GM19438 (cell line): Measurements from ENCODE around the gene HHIPL1.
A peak's percentile ranks its signal among the peaks of the same experiment; 100 is the strongest.

Experiments
- ATAC-seq: cut with Tn5 transposase; IDR thresholded peaks from one replicate; pipeline ENCODE4 v1.9.1; 2021; ENCODE audit warnings: low read depth; ENCODE audit not compliant: unreplicated experiment

HHIPL1 gene

GRCh38 chr14:99707420-99707819 is 62.5 kb downstream of the HHIPL1 start:
- no peak for ATAC-seq

GRCh38 chr14:99707921-99708320 is 63.0 kb downstream of the HHIPL1 start:
- ATAC-seq, result no peak

- ATAC-seq, result no peak
Observed at GRCh38 chr14:99708449-99708848, 63.5 kb downstream of the HHIPL1 start.

- ATAC-seq, result no peak
Observed at GRCh38 chr14:99713972-99714371, 69.0 kb downstream of the HHIPL1 start.

GRCh38 chr14:99715266-99716000 is 70.5 kb downstream of the HHIPL1 start:
- no peak for ATAC-seq

GRCh38 chr14:99716091-99716849 is 71.3 kb downstream of the HHIPL1 start:
- no peak for ATAC-seq

DNA sequence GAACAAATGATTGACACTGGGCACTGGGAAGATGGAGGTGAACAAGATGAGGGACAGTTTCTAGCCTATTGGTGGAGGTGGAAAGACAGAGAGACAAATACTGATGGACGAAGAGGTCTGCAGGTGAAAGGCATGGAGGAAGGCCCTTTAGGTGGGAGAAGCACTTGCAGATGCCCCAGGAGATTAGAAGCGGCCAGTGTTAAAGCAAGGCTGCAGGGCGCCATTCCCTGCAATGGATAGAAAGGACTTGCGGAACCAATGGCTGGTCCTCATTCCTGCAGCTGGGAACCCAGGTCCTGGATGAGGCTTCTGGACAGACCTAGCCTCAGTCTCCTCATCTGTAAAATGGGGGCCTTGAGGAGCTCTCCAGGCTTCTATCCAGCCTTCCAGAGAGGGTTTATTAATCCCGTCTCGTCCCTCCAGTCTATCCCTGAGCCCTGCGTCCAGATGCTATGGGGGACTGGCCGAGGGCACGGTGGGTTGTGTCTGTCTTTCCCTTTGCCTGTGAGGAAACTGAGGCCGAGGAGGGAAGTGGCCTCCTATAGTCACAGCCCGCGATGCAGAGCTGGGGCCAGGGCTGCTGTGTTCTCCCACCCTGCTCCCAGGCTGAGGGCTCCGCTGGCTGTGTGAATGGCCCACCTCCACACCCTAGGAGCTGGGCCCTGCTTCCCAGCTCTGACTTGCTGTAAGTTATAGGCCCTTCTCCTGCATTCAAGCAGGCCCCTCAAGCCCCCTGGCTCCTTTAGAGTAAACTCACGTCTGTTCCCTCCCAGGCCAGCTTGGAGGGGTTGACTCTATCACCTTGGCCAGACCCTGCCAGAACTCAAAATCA is 72.1 kb downstream of the HHIPL1 start:
- ATAC-seq, result no peak

- ATAC-seq, result no peak
Observed at GRCh38 chr14:99717682-99718013, 72.7 kb downstream of the HHIPL1 start.

GRCh38 chr14:99718031-99718810 is 73.3 kb downstream of the HHIPL1 start:
- peak; percentile 83 for ATAC-seq

GRCh38 chr14:99718811-99719192 is 73.9 kb downstream of the HHIPL1 start:
- ATAC-seq, result peak; percentile 48

DNA sequence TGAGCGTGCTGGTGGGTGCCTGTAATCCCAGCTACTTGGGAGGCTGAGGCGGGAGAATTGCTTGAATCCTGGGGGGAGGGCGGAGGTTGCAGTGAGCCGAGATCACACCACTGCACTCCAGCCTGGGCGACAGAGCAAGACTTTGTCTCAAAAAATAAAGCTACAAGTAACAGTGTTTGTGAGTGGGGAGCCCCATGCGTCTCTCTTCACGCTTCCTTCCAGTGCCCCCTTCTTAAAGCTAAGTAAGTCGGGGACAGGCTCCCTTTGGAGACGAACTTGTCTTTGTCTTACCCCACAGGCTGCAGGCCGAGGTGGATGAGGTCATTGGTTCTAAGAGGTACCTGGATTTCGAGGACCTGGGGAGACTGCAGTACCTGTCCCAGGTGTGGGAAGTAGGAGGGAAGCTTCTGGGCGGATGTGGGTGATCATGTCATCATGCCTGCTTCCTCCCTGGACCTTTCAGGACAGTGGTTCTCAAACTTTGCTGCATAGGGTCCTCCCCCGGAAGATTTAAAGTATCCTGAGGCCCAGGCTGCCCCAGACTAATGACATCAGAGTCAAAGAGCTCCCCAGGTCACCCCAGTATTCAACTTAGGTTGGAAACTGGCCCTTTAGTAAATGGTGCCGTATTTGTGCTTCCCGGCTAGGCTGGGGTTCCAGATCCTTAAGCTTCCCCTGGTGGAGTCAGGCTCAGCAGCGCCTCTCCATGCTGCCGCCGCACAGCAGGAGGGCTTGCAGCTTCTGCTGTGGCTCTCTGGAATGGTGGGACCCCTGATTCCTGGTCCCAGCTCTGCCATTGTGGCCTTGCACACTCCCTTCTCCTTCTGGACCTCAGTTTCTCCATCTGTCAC is 76.2 kb downstream of the HHIPL1 start:
- no peak for ATAC-seq

- no peak for ATAC-seq
Observed at GRCh38 chr14:99721792-99722516, 77.0 kb downstream of the HHIPL1 start.

DNA sequence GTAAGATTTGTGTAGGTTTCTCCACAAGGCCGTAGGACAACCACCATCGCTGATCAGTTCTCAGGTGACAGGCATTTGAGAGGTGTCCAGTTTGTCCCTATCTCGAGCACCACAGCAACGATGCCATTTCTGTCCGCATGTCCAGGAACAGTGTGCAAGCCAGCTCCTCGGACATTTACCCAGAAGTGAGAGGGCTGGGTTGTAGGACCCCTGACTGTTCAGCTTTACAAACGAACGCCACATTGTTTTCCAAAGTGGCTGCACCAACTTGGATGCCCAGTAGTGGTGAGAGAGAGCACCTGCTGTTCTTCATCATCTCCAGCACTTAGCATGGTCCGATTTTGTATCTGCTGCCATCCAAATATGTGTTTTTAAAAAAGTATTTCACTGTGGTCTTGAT is 77.8 kb downstream of the HHIPL1 start:
- no peak for ATAC-seq

DNA sequence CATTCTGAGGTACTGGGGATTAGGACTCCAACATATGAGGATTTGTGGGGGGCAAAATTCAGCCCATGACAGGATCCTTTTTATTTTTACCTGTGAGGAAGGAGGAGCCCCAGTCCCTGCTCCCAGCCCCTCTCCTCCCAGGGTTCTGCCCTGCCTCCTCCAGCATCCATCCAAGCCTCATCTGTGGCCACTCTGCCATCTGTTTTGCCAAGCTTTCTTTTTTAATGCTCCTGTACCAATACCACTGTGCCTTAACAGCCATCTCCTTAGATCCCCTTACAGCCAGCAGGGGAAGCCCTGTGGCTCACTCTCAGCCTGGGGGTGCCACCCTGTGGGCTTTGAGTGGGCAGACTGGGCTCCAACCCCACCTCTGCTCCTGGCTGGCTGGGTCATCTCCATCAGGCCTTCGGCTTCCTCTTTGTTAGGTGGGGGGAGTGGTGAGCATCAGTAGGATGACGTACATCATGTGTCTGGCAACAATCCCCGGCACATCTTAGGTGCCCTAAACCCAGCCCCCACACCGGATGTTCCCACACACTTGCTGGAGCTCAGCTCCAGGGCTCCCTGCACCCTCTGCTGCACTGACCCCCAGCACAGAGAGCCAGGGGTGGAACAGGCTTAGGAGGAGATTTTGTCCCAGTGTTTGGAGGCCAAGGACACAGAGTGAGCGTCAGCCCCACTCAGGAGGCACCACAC is 79.4 kb downstream of the HHIPL1 start:
- no peak for ATAC-seq

GRCh38 chr14:99724939-99725773 is 80.2 kb downstream of the HHIPL1 start:
- ATAC-seq, result no peak

DNA sequence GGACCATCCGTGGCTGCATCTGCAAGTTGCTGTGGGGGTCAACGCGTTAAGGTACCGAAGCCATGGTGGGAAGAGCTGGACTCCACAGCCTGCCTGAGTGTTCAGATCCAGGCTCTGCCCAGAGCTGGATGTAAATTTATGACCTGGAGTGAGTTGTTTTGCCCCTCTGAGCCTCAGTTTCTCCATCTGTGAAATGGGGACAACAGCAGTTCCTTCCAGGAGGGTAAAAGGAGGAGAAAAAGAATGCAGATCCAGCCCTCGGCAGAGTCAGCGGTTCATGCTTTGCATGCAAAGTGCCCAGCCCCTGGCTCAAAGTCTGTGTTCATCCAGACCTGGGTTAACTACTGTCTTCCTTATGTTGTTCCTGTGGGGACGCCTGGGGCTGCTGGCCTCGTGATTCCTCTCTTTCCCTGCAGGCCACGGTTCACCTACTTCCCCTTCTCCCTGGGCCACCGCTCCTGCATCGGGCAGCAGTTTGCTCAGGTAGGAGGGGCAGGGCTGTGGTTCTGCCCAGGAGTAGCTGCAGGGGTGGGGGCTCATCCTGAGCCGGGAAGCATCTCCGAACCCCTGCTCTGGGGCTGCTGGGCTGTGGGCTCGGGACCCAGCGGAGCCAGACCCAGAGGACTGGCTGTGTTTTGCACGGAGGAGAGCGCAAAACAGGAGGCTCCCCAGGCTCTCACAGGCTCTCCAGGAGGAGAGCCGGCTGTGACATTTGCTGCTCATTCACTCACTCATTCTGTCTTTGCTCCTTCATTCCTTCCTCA is 81.0 kb downstream of the HHIPL1 start:
- ATAC-seq, result no peak

- ATAC-seq, result no peak
Observed at GRCh38 chr14:99726538-99727095, 81.7 kb downstream of the HHIPL1 start.
